HepG2 (cell line): ENCODE results near the gene EVI5. TPM values are rescaled to one million over a fixed set of nuclear protein-coding genes. Genes with fewer than 3 reads are reported as not detected.

ENCODE experiments used
- ATAC-seq: fragments of 200-7000 bp; cut with Tn5 transposase; 3 replicates; pipeline ENCODE4 v1.9.1; 2020; ENCODE audit warnings: mild to moderate bottlenecking, moderate library complexity
- BruUV-seq: library from RNA; stranded (reverse); fragments of 400-500 nt; replicated peaks from 2 replicates; lab custom pipeline; 2021; lab: Mats Ljungman, UMichigan
- CTCF ChIA-PET: fragments of 300-600 bp; formaldehyde crosslinking; extraction: SDS; loops from one replicate; lab custom pipeline; 2021; ENCODE audit warnings: low total read pairs, inconsistent platforms, low intra/inter-chr PET ratio; lab: Yijun Ruan, JAX
- POLR2A ChIA-PET: fragments of 350-600 bp; sonication (Branson Sonifier 250); formaldehyde crosslinking; loops from one replicate; lab custom pipeline; 2020; ENCODE audit warnings: antibody characterized with exemption, inconsistent platforms; lab: Yijun Ruan, JAX
- DNase-seq: peaks from one replicate; pipeline ENCODE4 v3.0.0-alpha.2; 2015; ENCODE audit warnings: low spot score
- FAIRE-seq: peaks from 3 replicates; lab custom pipeline; 2011; peaks lifted over from hg19 to GRCh38; lab: Jason Lieb, UNC
- H2AFZ ChIP-seq: one replicate; pipeline ENCODE4 v1.6.1; 2011; ENCODE audit warnings: low read length, inconsistent platforms
- H3K27ac ChIP-seq: fragments of 300-600 bp; 3 replicates; pipeline ENCODE4 v1.8.0; 2011; ENCODE audit warnings: mixed run types, mild to moderate bottlenecking, mixed read lengths, low read length, inconsistent platforms; ENCODE audit not compliant: insufficient read depth; ENCODE audit errors: extremely low read length
- H3K27me3 ChIP-seq, 2 experiments: fragments of 200-600 bp in 1 of 2; 2 replicates in 1 of 2; 3 replicates in 1 of 2; pipeline versions ENCODE4 v1.6.0 to v1.8.0; 2011; ENCODE audit warnings: low read length in 2 of 2, mild to moderate bottlenecking in 2 of 2, moderate library complexity in 2 of 2, inconsistent platforms in 1 of 2; ENCODE audit not compliant: insufficient read depth in 2 of 2, control insufficient read depth in 1 of 2
- H3K36me3 ChIP-seq, 2 experiments: fragments of 200-600 bp in 1 of 2; replicated peaks in 1 of 2; 2 replicates in 1 of 2; 3 replicates in 1 of 2; pipeline versions ENCODE4 v1.5.1 to v1.8.0; 2011; ENCODE audit warnings: low read length in 2 of 2, inconsistent platforms in 1 of 2; ENCODE audit not compliant: insufficient read depth in 2 of 2, control insufficient read depth in 1 of 2
- H3K4me1 ChIP-seq: 2 replicates; pipeline ENCODE4 v1.5.1; 2012; ENCODE audit warnings: low read length, inconsistent platforms; ENCODE audit not compliant: insufficient read depth
- H3K4me2 ChIP-seq: 2 replicates; pipeline ENCODE4 v1.6.0; 2011; ENCODE audit warnings: low read depth, low read length, inconsistent platforms
- H3K4me3 ChIP-seq, 3 experiments: fragments of 200-600 bp in 1 of 3; sonication (generic), shearing (Covaris generic) in 1 of 3; replicated peaks in 1 of 3; 2 replicates each; pipeline ENCODE4 v1.5.1; 2011 to 2016; ENCODE audit warnings: low read length in 3 of 3, inconsistent platforms in 2 of 3, low read depth in 2 of 3, mild to moderate bottlenecking in 2 of 3, control low read depth in 1 of 3, mixed read lengths in 1 of 3; ENCODE audit not compliant: insufficient read depth in 1 of 3
- H3K79me2 ChIP-seq: one replicate; pipeline ENCODE4 v1.6.1; 2011; ENCODE audit warnings: low read length, inconsistent platforms; ENCODE audit not compliant: insufficient read depth
- H3K9ac ChIP-seq: 2 replicates; pipeline ENCODE4 v1.6.0; 2011; ENCODE audit warnings: mild to moderate bottlenecking, low read depth, low read length, inconsistent platforms; ENCODE audit not compliant: insufficient read depth
- H3K9me3 ChIP-seq: 2 replicates; pipeline ENCODE4 v1.5.1; 2012; ENCODE audit warnings: mild to moderate bottlenecking, low read length
- H4K20me1 ChIP-seq: 2 replicates; pipeline ENCODE4 v1.6.0; 2011; ENCODE audit warnings: inconsistent platforms, mild to moderate bottlenecking, low read length, moderate library complexity; ENCODE audit not compliant: insufficient read depth
- FOXA1 ChIP-seq, 2 experiments: fragments of 450-650 bp in 1 of 2; sonication (generic) in 1 of 2; formaldehyde crosslinking in 1 of 2; IDR thresholded peaks; 2 replicates each; pipeline versions ENCODE4 v1.4.0 to v1.6.1; 2016 to 2020; ENCODE audit warnings: missing genetic modification reagents in 1 of 2
- MTA1 ChIP-seq: sonication (generic); formaldehyde crosslinking; IDR thresholded peaks from 2 replicates; pipeline ENCODE4 v1.4.0; 2020; ENCODE audit warnings: missing genetic modification reagents, mild to moderate bottlenecking, borderline replicate concordance
- NFE2L1 ChIP-seq: sonication (generic); formaldehyde crosslinking; IDR thresholded peaks from 2 replicates; pipeline ENCODE4 v1.4.0; 2020; ENCODE audit warnings: missing genetic modification reagents, mild to moderate bottlenecking, borderline replicate concordance
- NFIB ChIP-seq: sonication (generic); formaldehyde crosslinking; IDR thresholded peaks from 2 replicates; pipeline ENCODE4 v1.9.0; 2021; ENCODE audit warnings: missing genetic modification reagents, mild to moderate bottlenecking, borderline replicate concordance
- NFKBIZ ChIP-seq: IDR thresholded peaks from 2 replicates; pipeline ENCODE4 v1.6.1; 2018; ENCODE audit warnings: missing genetic modification reagents, missing compliant biosample characterization
- NR2F1 ChIP-seq, 2 experiments: fragments of 450-650 bp in 1 of 2; formaldehyde crosslinking in 1 of 2; IDR thresholded peaks; 2 replicates each; pipeline versions ENCODE4 v1.5.0 to v1.6.1; 2016 to 2020; ENCODE audit warnings: mild to moderate bottlenecking in 1 of 2, missing compliant biosample characterization in 1 of 2, missing genetic modification reagents in 1 of 2, moderate library complexity in 1 of 2
- POLR2AphosphoS2 ChIP-seq: IDR thresholded peaks from 2 replicates; pipeline ENCODE4 v1.6.1; 2011; ENCODE audit warnings: low read depth, low read length, improper control_type of control experiment
- SMAD3 ChIP-seq: sonication (generic); formaldehyde crosslinking; IDR thresholded peaks from 2 replicates; pipeline ENCODE4 v1.4.0; 2020; ENCODE audit warnings: missing genetic modification reagents
- SMARCE1 ChIP-seq: fragments of 450-650 bp; IDR thresholded peaks from 2 replicates; pipeline ENCODE4 v1.6.1; 2017; ENCODE audit warnings: borderline replicate concordance
- SRSF9 ChIP-seq: fragments of 200-400 bp; formaldehyde crosslinking; IDR thresholded peaks from 2 replicates; pipeline ENCODE4 v1.6.1; 2018; ENCODE audit warnings: borderline replicate concordance, mild to moderate bottlenecking, low read depth, low read length; ENCODE audit not compliant: insufficient read depth, poor library complexity, severe bottlenecking
- ZBTB1 ChIP-seq: sonication (generic); formaldehyde crosslinking; IDR thresholded peaks from 2 replicates; pipeline ENCODE4 v1.4.0; 2020; ENCODE audit warnings: missing genetic modification reagents, borderline replicate concordance
- ZC3H13 ChIP-seq: sonication (generic); formaldehyde crosslinking; IDR thresholded peaks from 2 replicates; pipeline ENCODE4 v1.8.1; 2023; ENCODE audit warnings: mild to moderate bottlenecking, missing genetic modification reagents, moderate library complexity
- ZFP36L2 ChIP-seq: sonication (generic); formaldehyde crosslinking; IDR thresholded peaks from 2 replicates; pipeline ENCODE4 v1.4.0; 2020; ENCODE audit warnings: missing genetic modification reagents
- ZFP41 ChIP-seq: sonication (generic); formaldehyde crosslinking; IDR thresholded peaks from 2 replicates; pipeline ENCODE4 v1.4.0; 2020; ENCODE audit warnings: mild to moderate bottlenecking, missing genetic modification reagents, borderline replicate concordance
- ZKSCAN1 ChIP-seq: fragments of 150-350 bp; IDR thresholded peaks from 2 replicates; pipeline ENCODE4 v1.6.1; 2014; ENCODE audit warnings: low read length
- ZNF652 ChIP-seq: IDR thresholded peaks from 2 replicates; pipeline ENCODE4 v1.6.1; 2016; ENCODE audit warnings: low read depth, borderline replicate concordance
- WGBS: methylation state at CpG from one replicate; pipeline ENCODE4 v1.1.6; 2017; ENCODE audit warnings: low lambda C conversion rate; 5-methylcytosine and 5-hydroxymethylcytosine counted together
- in situ Hi-C: cut with HindIII; loops from 2 replicates; pipeline ENCODE4 v1.10.0; 2017; ENCODE audit warnings: low pct_unique_long_range_greater_than_20kb; ENCODE audit not compliant: extremely low pct_ligation_motif_present
- intact Hi-C: fragments of 100-400 bp; cut with micrococcal nuclease; formaldehyde crosslinking; loops from one replicate; pipeline ENCODE4 v1.10.0; 2022; ENCODE audit not compliant: unreplicated experiment
- polyA plus RNA-seq, 8 experiments: library from polyadenylated mRNA; depleted of rRNA in 3 of 8; stranded (reverse) in 7 of 8; unstranded in 1 of 8; fragments of >200 nt; fragmentation: Illumina TruSeq in 4 of 8; extraction: Trizol in 4 of 8; gene quantifications; 2 replicates each; pipeline versions ENCODE4 v1.2.1 to v1.2.3, GENCODE V29; 2011 to 2016; ENCODE audit warnings: low read depth in 4 of 8, missing spikeins in 1 of 8, mixed read lengths in 1 of 8; ENCODE audit not compliant: insufficient read depth in 1 of 8
- total RNA-seq, 5 experiments: library from RNA; depleted of rRNA; stranded (reverse); fragments of >200 nt; fragmentation: Illumina TruSeq; extraction: Trizol; gene quantifications; 2 replicates each; pipeline ENCODE4 v1.2.3, GENCODE V29; 2016; ENCODE audit warnings: low read depth in 1 of 5
- TF ChIP-seq, protein P1 (sequence below): sonication (generic); formaldehyde crosslinking; IDR thresholded peaks from 2 replicates; pipeline ENCODE4 v1.4.0; 2020; ENCODE audit warnings: missing genetic modification reagents
- TF ChIP-seq, protein P2 (sequence below): sonication (generic); formaldehyde crosslinking; IDR thresholded peaks from 2 replicates; pipeline ENCODE4 v1.8.0; 2022; ENCODE audit warnings: mild to moderate bottlenecking, missing genetic modification reagents, moderate library complexity

Gene EVI5
- total and polyA plus RNA-seq, 2 of the 13 experiments (the other 11 are each of a cell fraction or from before 2014, with no cell fraction given), result 4.0 to 12.6 TPM

DNA sequence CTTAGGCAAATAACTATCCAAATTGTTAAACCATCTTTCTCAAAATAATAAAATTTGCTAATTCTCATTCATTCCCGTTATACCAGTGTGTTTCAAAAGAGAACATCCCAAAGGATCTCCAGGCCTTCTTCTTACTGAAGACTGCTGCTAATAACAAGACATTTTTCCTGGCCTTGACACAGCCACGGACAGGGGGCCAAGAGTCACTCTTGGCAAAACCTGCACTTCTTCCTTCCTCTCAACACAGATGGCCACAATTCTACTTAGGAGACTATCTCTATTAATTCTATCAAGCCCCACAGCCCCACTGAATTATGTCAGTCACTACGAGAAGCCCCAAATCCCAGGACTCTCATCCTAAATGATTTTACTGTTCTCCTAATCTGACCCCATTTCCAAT, 86.0 kb downstream of the EVI5 start:
- TF ChIP-seq POLR2AphosphoS2 (no peak), NFE2L1 (CRISPR knock-in tag) (no peak), ZC3H13 (no peak), ZFP36L2 (CRISPR knock-in tag) (no peak)
- TF ChIP-seq, protein P1, sequence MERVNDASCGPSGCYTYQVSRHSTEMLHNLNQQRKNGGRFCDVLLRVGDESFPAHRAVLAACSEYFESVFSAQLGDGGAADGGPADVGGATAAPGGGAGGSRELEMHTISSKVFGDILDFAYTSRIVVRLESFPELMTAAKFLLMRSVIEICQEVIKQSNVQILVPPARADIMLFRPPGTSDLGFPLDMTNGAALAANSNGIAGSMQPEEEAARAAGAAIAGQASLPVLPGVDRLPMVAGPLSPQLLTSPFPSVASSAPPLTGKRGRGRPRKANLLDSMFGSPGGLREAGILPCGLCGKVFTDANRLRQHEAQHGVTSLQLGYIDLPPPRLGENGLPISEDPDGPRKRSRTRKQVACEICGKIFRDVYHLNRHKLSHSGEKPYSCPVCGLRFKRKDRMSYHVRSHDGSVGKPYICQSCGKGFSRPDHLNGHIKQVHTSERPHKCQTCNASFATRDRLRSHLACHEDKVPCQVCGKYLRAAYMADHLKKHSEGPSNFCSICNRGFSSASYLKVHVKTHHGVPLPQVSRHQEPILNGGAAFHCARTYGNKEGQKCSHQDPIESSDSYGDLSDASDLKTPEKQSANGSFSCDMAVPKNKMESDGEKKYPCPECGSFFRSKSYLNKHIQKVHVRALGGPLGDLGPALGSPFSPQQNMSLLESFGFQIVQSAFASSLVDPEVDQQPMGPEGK (CRISPR knock-in tag), result no peak
- CTCF ChIA-PET, result no interaction called here
- Histone ChIP-seq H3K4me1 (no peaks in the 10 kb centered on the region), H3K36me3 (peaks cover 0 to 10% of the 10 kb centered on the region in 2 experiments; a peak in 1 of 5 replicates), H3K4me3 (no peak overlapping the region), H3K4me2 (no peak overlapping the region), H3K9me3 (no peaks in the 10 kb centered on the region), H3K27me3 (no peaks in the 10 kb centered on the region), H3K79me2 (no peaks in the 10 kb centered on the region), H2AFZ (no peak overlapping the region), H3K9ac (no peak overlapping the region), H4K20me1 (no peaks in the 10 kb centered on the region), H3K27ac (no peak overlapping the region)
- POLR2A ChIA-PET, result no interaction called here
- intact Hi-C loops, result no loop called here
- WGBS, result 100% methylated on average over 3 of the region's 3 CpGs
- FAIRE-seq (no peak), ATAC-seq (no peak), DNase-seq (no peak)
- no TSS peak for BruUV-seq
- in situ Hi-C loops, result no loop called here

DNA sequence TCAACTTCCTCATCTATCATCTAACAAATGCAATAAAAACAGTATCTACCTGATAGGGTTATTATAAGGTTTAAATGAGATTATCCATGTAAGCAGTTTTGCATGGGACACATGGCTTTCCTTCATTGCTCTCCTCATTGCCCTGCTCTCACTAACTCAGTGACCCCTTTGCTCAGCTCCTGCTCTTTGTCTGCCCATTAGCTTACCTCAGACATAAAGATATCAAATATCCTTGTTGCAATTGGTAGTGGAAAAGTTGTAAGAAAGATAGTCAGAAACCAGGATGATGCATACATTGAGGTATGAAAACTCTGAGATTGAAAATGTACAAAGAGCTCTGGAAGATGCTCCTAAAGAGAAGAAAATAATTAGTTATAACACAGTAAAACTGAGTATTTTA, 89.8 kb downstream of the EVI5 start:
- TF ChIP-seq NR2F1 (CRISPR knock-in tag; IDR thresholded peaks at IDR 0.05) (no peak), SMAD3 (no peak), ZNF652 (CRISPR knock-in tag) (no peak), ZKSCAN1 (no peak), SMARCE1 (no peak), MTA1 (CRISPR knock-in tag) (no peak), NFIB (CRISPR knock-in tag) (no peak), ZFP41 (CRISPR knock-in tag) (no peak), FOXA1 (IDR thresholded peaks at IDR 0.05) (no peak), FOXA1 (CRISPR knock-in tag; IDR thresholded peaks at IDR 0.05) (no peak), NFKBIZ (CRISPR knock-in tag) (no peak), SRSF9 (no peak), ZBTB1 (CRISPR knock-in tag) (no peak)
- TF ChIP-seq, protein P2, sequence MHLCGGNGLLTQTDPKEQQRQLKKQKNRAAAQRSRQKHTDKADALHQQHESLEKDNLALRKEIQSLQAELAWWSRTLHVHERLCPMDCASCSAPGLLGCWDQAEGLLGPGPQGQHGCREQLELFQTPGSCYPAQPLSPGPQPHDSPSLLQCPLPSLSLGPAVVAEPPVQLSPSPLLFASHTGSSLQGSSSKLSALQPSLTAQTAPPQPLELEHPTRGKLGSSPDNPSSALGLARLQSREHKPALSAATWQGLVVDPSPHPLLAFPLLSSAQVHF, result no peak
- Histone ChIP-seq H3K9me3 (no peaks in the 10 kb centered on the region), H4K20me1 (no peaks in the 10 kb centered on the region), H3K4me3 (no peak overlapping the region), H3K27ac (no peak overlapping the region), H3K4me2 (no peak overlapping the region), H3K9ac (no peak overlapping the region), H3K36me3 (peaks cover 0 to 30% of the 10 kb centered on the region in 2 experiments; a peak in 2 of 5 replicates), H2AFZ (no peak overlapping the region), H3K27me3 (no peaks in the 10 kb centered on the region), H3K4me1 (no peaks in the 10 kb centered on the region), H3K79me2 (no peaks in the 10 kb centered on the region)
- no TSS peak for BruUV-seq
- DNase-seq (no peak), ATAC-seq (no peak), FAIRE-seq (no peak)
- in situ Hi-C loops (no loop called here), intact Hi-C loops (no loop called here)
- POLR2A ChIA-PET, result no interaction called here
- CTCF ChIA-PET, result no interaction called here
